Vein endothelial cell (primary cell): ENCODE measurements around the gene INS. TPM values are rescaled to one million over a fixed set of nuclear protein-coding genes. Genes with fewer than 3 reads are reported as not detected.

Source experiments
- small RNA-seq: library from RNA; depleted of rRNA; stranded (forward); fragments of <200 nt; gene quantifications from one replicate; pipeline ENCODE3, GENCODE V24; 2012
- total RNA-seq: library from RNA; depleted of rRNA; stranded (reverse); fragments of >200 nt; gene quantifications from 2 replicates; pipeline ENCODE4 v1.2.3, GENCODE V29; 2012

Gene INS
- total RNA-seq, result not detected in 2 replicates

GRCh38 chr11:2160736-2161259 lies at the start of gene INS:
INS (minus strand) TSS chr11:2161209; CDS start chr11:2160971, 238 bp downstream.

GRCh38 chr11:2171591-2172003 lies 10.6 kb upstream of the INS start, which contains the start of gene TH:
TH (minus strand) TSS chr11:2171815; CDS start chr11:2171786, 29 bp downstream.

GRCh38 chr11:2139123-2139521 lies 21.9 kb downstream of the INS start, which contains the start of gene IGF2:
IGF2 (minus strand) TSS chr11:2139389; CDS start chr11:2135523, 3,866 bp downstream.

Small RNAs within 50 kb of the gene (small RNA-seq; reads per million reads assigned to genes)
- not detected for gene MIR4686
- 17.6 reads per million, percentile 97 among the genes with 10 or more reads in this experiment for gene MIR483

Other genes starting within 250 kb of the INS start
- gene TNNT3, start 241.5 kb downstream of the INS start, total RNA-seq, result not detected in 2 replicates
- gene MRPL23, start 213.9 kb downstream of the INS start, total RNA-seq, result 88.7 and 133 TPM in 2 replicates
- 4.7 and 28.1 TPM in 2 replicates for gene H19, start 163.4 kb downstream of the INS start, total RNA-seq
- 17.8 and 22.2 TPM in 2 replicates for gene IGF2, start 21.8 kb downstream of the INS start, total RNA-seq
- under 0.01 TPM in 1 of 2 replicates, not detected in the other for gene TH, start 10.6 kb upstream of the INS start, total RNA-seq
- not detected in 2 replicates for gene ASCL2, start 109.4 kb upstream of the INS start, total RNA-seq
- not detected in 2 replicates for gene C11orf21, start 140.7 kb upstream of the INS start, total RNA-seq
- not detected in 2 replicates for gene TSPAN32, start 140.8 kb upstream of the INS start, total RNA-seq
- gene CD81, start 216.1 kb upstream of the INS start, total RNA-seq, result 207 and 263 TPM in 2 replicates
- 43.1 and 59.8 TPM in 2 replicates for gene TSSC4, start 239.5 kb upstream of the INS start, total RNA-seq